CD14-positive monocyte (primary cell): ENCODE data around the gene KIF17. TPM values are rescaled to one million over a fixed set of nuclear protein-coding genes. Genes with fewer than 3 reads are reported as not detected.

ENCODE experiments used
- DNase-seq, 3 donors: peaks; one replicate each; pipeline ENCODE4 v3.0.0-alpha.2; 2011 to 2022
- H2AFZ ChIP-seq: 2 replicates; pipeline ENCODE4 v1.6.0; 2012; ENCODE audit warnings: mild to moderate bottlenecking, low read depth, low read length, inconsistent platforms; ENCODE audit not compliant: insufficient read depth, poor library complexity, severe bottlenecking
- H3K27ac ChIP-seq, 2 donors: 1 replicate in 1 of 2; 2 replicates in 1 of 2; pipeline ENCODE4 v1.5.1; 2012 to 2013; ENCODE audit warnings: low read length in 2 of 2, control low read depth in 1 of 2, inconsistent platforms in 1 of 2, low read depth in 1 of 2, mild to moderate bottlenecking in 1 of 2
- H3K27me3 ChIP-seq, 2 donors: one replicate each; pipeline versions ENCODE4 v1.6.0 to v1.6.1; 2011 to 2013; ENCODE audit warnings: low read length in 2 of 2; ENCODE audit not compliant: control insufficient read depth in 2 of 2, insufficient read depth in 2 of 2
- H3K36me3 ChIP-seq, 2 donors: replicated peaks in 1 of 2; 1 replicate in 1 of 2; 2 replicates in 1 of 2; pipeline versions ENCODE4 v1.5.1 to v1.6.1; 2012 to 2013; ENCODE audit warnings: low read length in 2 of 2, control low read depth in 1 of 2, inconsistent platforms in 1 of 2, mild to moderate bottlenecking in 1 of 2; ENCODE audit not compliant: insufficient read depth in 2 of 2, control insufficient read depth in 1 of 2
- H3K4me1 ChIP-seq, 2 donors: 1 replicate in 1 of 2; 2 replicates in 1 of 2; pipeline versions ENCODE4 v1.5.1 to v1.6.1; 2012 to 2013; ENCODE audit warnings: low read length in 2 of 2, control low read depth in 1 of 2, inconsistent platforms in 1 of 2, mild to moderate bottlenecking in 1 of 2, moderate library complexity in 1 of 2; ENCODE audit not compliant: insufficient read depth in 2 of 2, control insufficient read depth in 1 of 2
- H3K4me2 ChIP-seq: replicated peaks from 2 replicates; pipeline ENCODE3; 2012; ENCODE audit warnings: low read length, moderate library complexity, mild to moderate bottlenecking; ENCODE audit not compliant: poor library complexity, severe bottlenecking; ENCODE audit errors: extremely low read depth
- H3K4me3 ChIP-seq, 3 experiments: fragments of 200-600 bp in 1 of 3; sonication (generic) in 1 of 3; replicated peaks in 1 of 3; 1 replicate in 2 of 3; 2 replicates in 1 of 3; pipeline ENCODE4 v1.5.1; 2011 to 2013; ENCODE audit warnings: low read length in 3 of 3, mild to moderate bottlenecking in 3 of 3, control low read depth in 2 of 3, low read depth in 2 of 3, inconsistent platforms in 1 of 3, moderate library complexity in 1 of 3
- H3K79me2 ChIP-seq: 2 replicates; pipeline ENCODE4 v1.6.0; 2012; ENCODE audit warnings: mild to moderate bottlenecking, control low read depth, inconsistent platforms, low read length, moderate library complexity; ENCODE audit not compliant: insufficient read depth
- H3K9ac ChIP-seq: 2 replicates; pipeline ENCODE4 v1.6.0; 2017; ENCODE audit warnings: low read length, mild to moderate bottlenecking; ENCODE audit not compliant: insufficient read depth, poor library complexity, severe bottlenecking
- H3K9me3 ChIP-seq, 2 donors: replicated peaks in 1 of 2; 1 replicate in 1 of 2; 2 replicates in 1 of 2; pipeline versions ENCODE4 v1.5.1 to v1.6.1; 2012 to 2013; ENCODE audit warnings: low read length in 2 of 2, control low read depth in 1 of 2; ENCODE audit not compliant: control insufficient read depth in 1 of 2, insufficient read depth in 1 of 2
- H4K20me1 ChIP-seq: 2 replicates; pipeline ENCODE4 v1.6.0; 2012; ENCODE audit warnings: mild to moderate bottlenecking, low read length, control low read depth, moderate library complexity; ENCODE audit not compliant: insufficient read depth
- H3K27ac Mint-ChIP-seq, 7 donors: one replicate each; pipeline ENCODE4 v1.8.0; 2020; ENCODE audit warnings: mild to moderate bottlenecking in 7 of 7, mixed read lengths in 7 of 7, moderate library complexity in 6 of 7, inconsistent platforms in 2 of 7
- H3K27me3 Mint-ChIP-seq, 3 donors: one replicate each; pipeline ENCODE4 v1.8.0; 2021 to 2022; ENCODE audit warnings: low read depth in 3 of 3, mild to moderate bottlenecking in 3 of 3, mixed read lengths in 3 of 3, moderate library complexity in 3 of 3, inconsistent platforms in 1 of 3
- H3K36me3 Mint-ChIP-seq, 2 donors: one replicate each; pipeline ENCODE4 v1.8.0; 2020; ENCODE audit warnings: mixed read lengths in 2 of 2, inconsistent platforms in 1 of 2, mild to moderate bottlenecking in 1 of 2
- H3K4me1 Mint-ChIP-seq: one replicate; pipeline ENCODE4 v1.8.0; 2020; ENCODE audit warnings: mild to moderate bottlenecking, mixed read lengths
- H3K4me3 Mint-ChIP-seq, 2 donors: one replicate each; pipeline ENCODE4 v1.8.0; 2020; ENCODE audit warnings: mild to moderate bottlenecking in 2 of 2, mixed read lengths in 2 of 2, moderate library complexity in 1 of 2
- H3K9me3 Mint-ChIP-seq, 7 donors: one replicate each; pipeline ENCODE4 v1.8.0; 2020 to 2022; ENCODE audit warnings: mixed read lengths in 7 of 7, mild to moderate bottlenecking in 6 of 7, moderate library complexity in 6 of 7, inconsistent platforms in 2 of 7
- WGBS: methylation state at CpG from one replicate; pipeline ENCODE4 v1.1.5; 2013; ENCODE audit warnings: missing lambda C conversion rate; ENCODE audit not compliant: insufficient coverage; 5-methylcytosine and 5-hydroxymethylcytosine counted together
- intact Hi-C, 2 donors: fragments of 100-400 bp; cut with micrococcal nuclease; formaldehyde crosslinking; loops; one replicate each; pipeline versions ENCODE4 v1.15.0 to v1.15.1; 2023
- polyA plus RNA-seq, 3 donors: library from polyadenylated mRNA; depleted of rRNA in 1 of 3; unstranded in 2 of 3; stranded (reverse) in 1 of 3; fragments of 300-500 nt in 2 of 3; fragments of >200 nt in 1 of 3; fragmentation: Illumina TruSeq in 2 of 3; gene quantifications; 1 replicate in 2 of 3; 2 replicates in 1 of 3; pipeline ENCODE4 v1.2.3, GENCODE V29; 2012 to 2021
- TF ChIP-seq, protein P1 (sequence below): fragments of 200-600 bp; IDR thresholded peaks from one replicate; pipeline ENCODE4 v1.8.0; 2022; ENCODE audit warnings: antibody characterized with exemption, mild to moderate bottlenecking

The KIF17 gene
- polyA plus RNA-seq, 3 donors = 0.16 TPM; not detected in 2

- H3K27ac ChIP-seq = no peak overlapping the region
- H2AFZ ChIP-seq = no peak overlapping the region
- no peak overlapping the region for H3K4me3 Mint-ChIP-seq
- peaks cover 0 to 3% (median 0%) of the 10 kb centered on the region in 3 donors for H3K27me3 Mint-ChIP-seq
- peaks cover 74 to 82% of the 10 kb centered on the region in 2 donors for H3K36me3 Mint-ChIP-seq
- H3K9me3 ChIP-seq = no peaks in the 10 kb centered on the region
- peaks cover 24% of the 10 kb centered on the region for H4K20me1 ChIP-seq
- no peak for DNase-seq
- H3K4me2 ChIP-seq = no peak overlapping the region
- TF ChIP-seq, protein P1, sequence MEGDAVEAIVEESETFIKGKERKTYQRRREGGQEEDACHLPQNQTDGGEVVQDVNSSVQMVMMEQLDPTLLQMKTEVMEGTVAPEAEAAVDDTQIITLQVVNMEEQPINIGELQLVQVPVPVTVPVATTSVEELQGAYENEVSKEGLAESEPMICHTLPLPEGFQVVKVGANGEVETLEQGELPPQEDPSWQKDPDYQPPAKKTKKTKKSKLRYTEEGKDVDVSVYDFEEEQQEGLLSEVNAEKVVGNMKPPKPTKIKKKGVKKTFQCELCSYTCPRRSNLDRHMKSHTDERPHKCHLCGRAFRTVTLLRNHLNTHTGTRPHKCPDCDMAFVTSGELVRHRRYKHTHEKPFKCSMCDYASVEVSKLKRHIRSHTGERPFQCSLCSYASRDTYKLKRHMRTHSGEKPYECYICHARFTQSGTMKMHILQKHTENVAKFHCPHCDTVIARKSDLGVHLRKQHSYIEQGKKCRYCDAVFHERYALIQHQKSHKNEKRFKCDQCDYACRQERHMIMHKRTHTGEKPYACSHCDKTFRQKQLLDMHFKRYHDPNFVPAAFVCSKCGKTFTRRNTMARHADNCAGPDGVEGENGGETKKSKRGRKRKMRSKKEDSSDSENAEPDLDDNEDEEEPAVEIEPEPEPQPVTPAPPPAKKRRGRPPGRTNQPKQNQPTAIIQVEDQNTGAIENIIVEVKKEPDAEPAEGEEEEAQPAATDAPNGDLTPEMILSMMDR = no peak
- no peaks in the 10 kb centered on the region for H3K9me3 Mint-ChIP-seq
- H3K4me1 Mint-ChIP-seq = no peaks in the 10 kb centered on the region
- intact Hi-C loops = loop anchor here in 1 of 2 donors (2.0 kb wide), 1 partner anchor 116 kb away; no protein-coding TSS in a partner anchor
- H3K27ac Mint-ChIP-seq = peak overlapping the region in 2 of 7 donors; percentile 21 to 55
- no peaks in the 10 kb centered on the region for H3K79me2 ChIP-seq
- H3K27me3 ChIP-seq = no peaks in the 10 kb centered on the region
- H3K9ac ChIP-seq = no peak overlapping the region
- WGBS = 54% methylated on average over 4 of the region's 6 CpGs
- H3K4me1 ChIP-seq = no peaks in the 10 kb centered on the region
- H3K4me3 ChIP-seq = no peak overlapping the region
- peaks cover 62 to 86% of the 10 kb centered on the region in 2 donors for H3K36me3 ChIP-seq
Measured at GRCh38 chr1:20643080-20643479, 74.7 kb downstream of the KIF17 start.

DNA sequence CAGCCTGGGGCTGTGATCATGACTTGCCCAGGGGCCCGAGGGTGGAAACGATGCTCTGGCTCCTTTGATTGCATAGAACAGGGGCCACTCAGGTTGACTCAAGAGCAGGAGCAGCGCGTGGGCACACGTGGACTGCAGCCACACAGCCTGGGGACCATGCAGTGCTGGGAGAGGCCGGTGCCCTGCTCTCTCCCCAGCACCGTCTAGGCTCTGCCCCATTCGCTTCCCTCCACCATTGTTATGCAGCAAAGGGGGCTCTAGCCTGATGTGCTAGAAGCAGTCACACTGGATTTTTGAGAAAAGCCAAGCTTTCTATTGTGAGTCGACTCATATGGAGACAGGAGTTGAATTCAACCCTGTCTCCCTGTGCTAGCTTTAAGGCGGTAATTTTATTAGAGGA is 75.8 kb downstream of the KIF17 start:
- H4K20me1 ChIP-seq = peaks cover 30% of the 10 kb centered on the region
- H3K9ac ChIP-seq = no peak overlapping the region
- H3K4me3 Mint-ChIP-seq = no peak overlapping the region
- intact Hi-C loops = loop anchor here (2.0 kb wide), 2 partner anchors 67 to 115 kb away; no protein-coding TSS in a partner anchor
- H3K4me2 ChIP-seq = no peak overlapping the region
- 88% methylated on average over 9 of the region's 10 CpGs for WGBS
- H3K27me3 ChIP-seq = no peaks in the 10 kb centered on the region
- no peaks in the 10 kb centered on the region for H3K9me3 ChIP-seq
- no peaks in the 10 kb centered on the region for H3K79me2 ChIP-seq
- peaks cover 0 to 3% (median 0%) of the 10 kb centered on the region in 3 donors for H3K27me3 Mint-ChIP-seq
- peaks cover 80 to 81% of the 10 kb centered on the region in 2 donors for H3K36me3 Mint-ChIP-seq
- no peak overlapping the region for H3K27ac ChIP-seq
- TF ChIP-seq, protein P1 = no peak
- H2AFZ ChIP-seq = no peak overlapping the region
- peaks cover 71 to 89% of the 10 kb centered on the region in 2 donors for H3K36me3 ChIP-seq
- no peak overlapping the region for H3K27ac Mint-ChIP-seq
- no peaks in the 10 kb centered on the region for H3K9me3 Mint-ChIP-seq
- DNase-seq = no peak
- no peaks in the 10 kb centered on the region for H3K4me1 Mint-ChIP-seq
- H3K4me1 ChIP-seq = no peaks in the 10 kb centered on the region
- no peak overlapping the region for H3K4me3 ChIP-seq
